ENCODE results near the gene KCNIP4. TPM values are rescaled to one million over a fixed set of nuclear protein-coding genes. Genes with fewer than 3 reads are reported as not detected.

The KCNIP4 gene
- total and polyA plus RNA-seq, 2 of the 8 experiments (the other 6 are each of a cell fraction or from before 2014, with no cell fraction given) = 0.06 TPM; not detected in 1

DNA sequence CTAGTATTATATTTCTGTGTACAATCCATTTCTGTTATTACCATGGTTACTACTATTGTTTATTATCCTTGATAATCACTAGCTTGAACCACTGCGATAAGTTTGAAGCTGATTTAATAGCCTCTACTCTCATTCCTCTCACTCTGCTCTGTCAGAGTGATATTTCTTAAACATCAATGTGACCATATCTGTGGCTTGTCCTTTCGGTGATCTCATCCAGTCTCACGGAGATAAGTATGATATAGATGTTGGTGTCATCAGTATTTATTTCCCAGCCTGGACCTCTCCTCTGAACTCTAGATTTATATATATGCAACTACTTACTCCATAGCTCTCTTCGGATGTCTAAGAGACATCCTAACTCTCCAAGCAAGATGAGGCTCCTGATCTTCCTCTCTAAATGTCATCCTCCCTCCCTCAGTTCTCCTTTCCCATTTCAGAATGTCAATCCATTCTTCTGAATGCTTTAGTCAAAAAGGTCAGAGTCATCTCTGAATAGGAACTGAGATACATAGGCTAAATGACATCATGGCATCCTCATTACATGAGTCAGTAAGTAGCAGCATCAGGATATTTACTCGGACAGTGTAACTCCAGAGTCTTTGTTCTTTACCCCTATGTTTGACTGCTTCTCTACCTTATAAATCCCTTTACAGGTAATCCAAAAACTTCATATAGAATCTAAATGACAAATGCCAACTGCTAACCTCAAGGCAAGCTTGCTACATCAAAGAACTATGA lies 1118.8 kb downstream of the KCNIP4 start (continued):
- TF ChIP-seq SIRT6 (IDR thresholded peaks at IDR 0.05; ENCODE audit: low read length) (no peak), EGR1 (IDR thresholded peaks at IDR 0.05; ENCODE audit: borderline replicate concordance, low read depth, low read length) (no peak), CHD2 (IDR thresholded peaks at IDR 0.05; ENCODE audit: low read length) (no peak), ZNF274 (IDR thresholded peaks at IDR 0.05; ENCODE audit: borderline replicate concordance, extremely low read depth, low read length) (no peak), TBP (IDR thresholded peaks at IDR 0.05; ENCODE audit: low read depth, low read length) (no peak)
- TF ChIP-seq, protein P1, sequence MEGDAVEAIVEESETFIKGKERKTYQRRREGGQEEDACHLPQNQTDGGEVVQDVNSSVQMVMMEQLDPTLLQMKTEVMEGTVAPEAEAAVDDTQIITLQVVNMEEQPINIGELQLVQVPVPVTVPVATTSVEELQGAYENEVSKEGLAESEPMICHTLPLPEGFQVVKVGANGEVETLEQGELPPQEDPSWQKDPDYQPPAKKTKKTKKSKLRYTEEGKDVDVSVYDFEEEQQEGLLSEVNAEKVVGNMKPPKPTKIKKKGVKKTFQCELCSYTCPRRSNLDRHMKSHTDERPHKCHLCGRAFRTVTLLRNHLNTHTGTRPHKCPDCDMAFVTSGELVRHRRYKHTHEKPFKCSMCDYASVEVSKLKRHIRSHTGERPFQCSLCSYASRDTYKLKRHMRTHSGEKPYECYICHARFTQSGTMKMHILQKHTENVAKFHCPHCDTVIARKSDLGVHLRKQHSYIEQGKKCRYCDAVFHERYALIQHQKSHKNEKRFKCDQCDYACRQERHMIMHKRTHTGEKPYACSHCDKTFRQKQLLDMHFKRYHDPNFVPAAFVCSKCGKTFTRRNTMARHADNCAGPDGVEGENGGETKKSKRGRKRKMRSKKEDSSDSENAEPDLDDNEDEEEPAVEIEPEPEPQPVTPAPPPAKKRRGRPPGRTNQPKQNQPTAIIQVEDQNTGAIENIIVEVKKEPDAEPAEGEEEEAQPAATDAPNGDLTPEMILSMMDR (IDR thresholded peaks at IDR 0.05; ENCODE audit: control extremely low read depth in 1 of 3, insufficient read depth in 1 of 3, low read depth in 1 of 3, low read length in 3 of 3) = no peak

All from H1 (cell line).